Measurements from ENCODE around the gene SUDS3.

SUDS3 gene

DNA sequence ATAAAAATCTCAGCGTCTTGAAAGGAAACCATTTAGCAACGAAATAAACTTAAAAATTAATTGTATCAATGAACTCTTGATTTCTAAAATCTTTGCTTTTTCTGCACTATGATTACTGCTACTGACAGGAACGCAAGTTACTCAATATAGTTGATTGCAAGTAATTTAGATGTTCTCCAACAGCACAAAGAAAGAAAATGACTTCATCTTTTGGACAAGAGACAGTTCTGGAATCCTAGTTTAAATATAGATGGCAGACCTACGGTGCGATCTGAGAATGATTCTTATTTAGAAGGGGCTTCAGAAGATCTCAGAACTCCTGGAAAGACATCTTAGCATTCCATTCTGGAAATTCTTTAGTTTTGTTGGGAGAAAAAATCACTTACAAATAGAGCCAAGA is 1.4 kb upstream of the SUDS3 start:
- no peaks in the 10 kb centered on the region for H3K9me3 ChIP-seq (ENCODE audit: insufficient read depth, low read length)
- H3K4me2 ChIP-seq (ENCODE audit: low read length), result peak overlapping the region; percentile 98
- H4K20me1 ChIP-seq (ENCODE audit: insufficient read depth, low read length), result peaks cover 5% of the 10 kb centered on the region; the same call in 1 of the 2 replicates
- H3K36me3 ChIP-seq (replicated peaks; ENCODE audit: low read depth, low read length), result peaks cover 5% of the 10 kb centered on the region
- H3K79me2 ChIP-seq (ENCODE audit: low read length), result peaks cover 21% of the 10 kb centered on the region
- H3K27me3 ChIP-seq (ENCODE audit: low read depth, low read length), result peaks cover 8% of the 10 kb centered on the region; the same call in 1 of the 2 replicates
- no peak overlapping the region for H3K27ac ChIP-seq (ENCODE audit: low read length)
- no peak for TF ChIP-seq EZH2phosphoT487 (IDR thresholded peaks at IDR 0.05; ENCODE audit: low read depth)
- TF ChIP-seq, protein P1, sequence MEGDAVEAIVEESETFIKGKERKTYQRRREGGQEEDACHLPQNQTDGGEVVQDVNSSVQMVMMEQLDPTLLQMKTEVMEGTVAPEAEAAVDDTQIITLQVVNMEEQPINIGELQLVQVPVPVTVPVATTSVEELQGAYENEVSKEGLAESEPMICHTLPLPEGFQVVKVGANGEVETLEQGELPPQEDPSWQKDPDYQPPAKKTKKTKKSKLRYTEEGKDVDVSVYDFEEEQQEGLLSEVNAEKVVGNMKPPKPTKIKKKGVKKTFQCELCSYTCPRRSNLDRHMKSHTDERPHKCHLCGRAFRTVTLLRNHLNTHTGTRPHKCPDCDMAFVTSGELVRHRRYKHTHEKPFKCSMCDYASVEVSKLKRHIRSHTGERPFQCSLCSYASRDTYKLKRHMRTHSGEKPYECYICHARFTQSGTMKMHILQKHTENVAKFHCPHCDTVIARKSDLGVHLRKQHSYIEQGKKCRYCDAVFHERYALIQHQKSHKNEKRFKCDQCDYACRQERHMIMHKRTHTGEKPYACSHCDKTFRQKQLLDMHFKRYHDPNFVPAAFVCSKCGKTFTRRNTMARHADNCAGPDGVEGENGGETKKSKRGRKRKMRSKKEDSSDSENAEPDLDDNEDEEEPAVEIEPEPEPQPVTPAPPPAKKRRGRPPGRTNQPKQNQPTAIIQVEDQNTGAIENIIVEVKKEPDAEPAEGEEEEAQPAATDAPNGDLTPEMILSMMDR (IDR thresholded peaks at IDR 0.05; ENCODE audit: low read depth, low read length), result no peak
- H3K9ac ChIP-seq (ENCODE audit: low read length), result peak overlapping the region; percentile 89; the same call in 1 of the 2 replicates
- H2AFZ ChIP-seq (ENCODE audit: low read depth, low read length), result no peak overlapping the region
- H3K4me1 ChIP-seq (ENCODE audit: low read length), result peaks cover 29% of the 10 kb centered on the region
- H3K4me3 ChIP-seq (ENCODE audit: low read length), result peak overlapping the region; percentile 98

DNA sequence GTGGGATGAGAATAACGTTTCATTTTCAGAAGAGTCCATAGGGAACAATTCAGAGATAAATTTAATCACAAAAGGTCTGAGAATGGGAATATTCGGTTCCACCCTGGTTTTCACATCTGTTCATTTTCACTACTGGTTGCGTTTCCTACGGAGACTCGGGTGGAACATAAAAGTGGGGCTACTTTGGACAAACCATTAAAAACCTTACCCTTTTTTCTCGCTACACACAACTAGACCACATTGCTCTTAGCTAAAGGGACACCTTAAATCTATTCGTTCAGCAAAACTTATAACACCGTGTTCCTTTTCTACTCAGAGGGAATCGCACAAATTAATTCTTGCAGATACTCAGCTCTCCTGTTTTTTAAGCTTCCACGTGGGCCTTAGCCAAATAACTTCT is 1.0 kb upstream of the SUDS3 start:
- peak overlapping the region; percentile 89; the same call in 1 of the 2 replicates for H3K9ac ChIP-seq (ENCODE audit: low read length)
- no peaks in the 10 kb centered on the region for H3K9me3 ChIP-seq (ENCODE audit: insufficient read depth, low read length)
- H3K4me3 ChIP-seq (ENCODE audit: low read length), result peak overlapping the region; percentile 98
- H3K79me2 ChIP-seq (ENCODE audit: low read length), result peaks cover 21% of the 10 kb centered on the region
- peak overlapping the region; percentile 88; the same call in 1 of the 2 replicates for H2AFZ ChIP-seq (ENCODE audit: low read depth, low read length)
- no peak overlapping the region for H3K27ac ChIP-seq (ENCODE audit: low read length)
- peaks cover 5% of the 10 kb centered on the region; the same call in 1 of the 2 replicates for H4K20me1 ChIP-seq (ENCODE audit: insufficient read depth, low read length)
- TF ChIP-seq EZH2phosphoT487 (IDR thresholded peaks at IDR 0.05; ENCODE audit: low read depth), result no peak
- TF ChIP-seq, protein P1 (IDR thresholded peaks at IDR 0.05; ENCODE audit: low read depth, low read length), result no peak
- peaks cover 10% of the 10 kb centered on the region for H3K36me3 ChIP-seq (replicated peaks; ENCODE audit: low read depth, low read length)
- H3K27me3 ChIP-seq (ENCODE audit: low read depth, low read length), result peaks cover 8% of the 10 kb centered on the region; the same call in 1 of the 2 replicates
- peaks cover 29% of the 10 kb centered on the region for H3K4me1 ChIP-seq (ENCODE audit: low read length)
- peak overlapping the region; percentile 98 for H3K4me2 ChIP-seq (ENCODE audit: low read length)

DNA sequence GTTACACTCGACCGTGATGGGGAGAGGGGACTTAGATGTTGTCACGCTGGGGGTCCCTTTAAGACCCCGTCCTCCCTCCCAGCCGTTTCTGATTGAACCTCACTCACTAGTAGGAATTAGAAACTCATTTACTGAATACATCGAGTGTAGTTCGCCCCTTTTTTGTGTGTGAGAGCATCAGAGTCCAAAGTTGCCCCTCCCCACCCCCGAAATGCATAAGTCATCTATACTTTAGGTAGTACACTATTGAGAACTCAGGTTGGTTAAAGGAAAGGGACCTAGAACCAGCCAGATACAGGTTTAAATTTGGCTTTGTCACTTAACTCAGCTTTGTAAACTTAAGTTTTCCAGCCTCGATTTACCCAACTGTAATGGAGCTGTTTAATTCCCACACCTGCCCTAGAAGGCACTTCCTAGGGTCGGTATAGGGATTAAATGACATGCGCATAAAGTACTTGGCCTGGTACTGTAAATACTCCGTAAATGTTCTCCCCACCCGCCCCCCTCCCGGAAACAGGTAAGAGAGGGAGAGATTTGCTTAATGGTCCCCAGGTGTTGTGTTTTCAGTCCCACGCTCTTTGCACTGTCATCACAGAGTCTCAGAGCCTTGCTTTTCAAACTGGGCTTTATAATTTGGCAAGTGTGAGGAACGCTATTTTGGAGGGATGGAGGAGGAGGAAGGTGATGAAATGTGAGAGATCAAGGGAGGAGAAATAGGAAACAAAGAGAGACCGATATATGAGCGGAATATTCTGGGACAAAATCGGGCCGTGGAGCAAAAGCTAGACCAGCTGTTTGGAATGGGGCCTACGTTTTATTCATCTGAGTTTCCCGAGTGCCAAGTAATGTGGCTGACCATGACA is 897 bp downstream of the SUDS3 start:
- Histone ChIP-seq H4K20me1 (ENCODE audit: insufficient read depth, low read length) (peaks cover 5% of the 10 kb centered on the region; the same call in 1 of the 2 replicates), H3K79me2 (ENCODE audit: low read length) (peaks cover 21% of the 10 kb centered on the region), H3K4me3 (ENCODE audit: low read length) (peak overlapping the region; percentile 98), H3K36me3 (replicated peaks; ENCODE audit: low read depth, low read length) (peaks cover 11% of the 10 kb centered on the region), H3K9ac (ENCODE audit: low read length) (peak overlapping the region; percentile 89), H3K27me3 (ENCODE audit: low read depth, low read length) (no peaks in the 10 kb centered on the region), H3K4me1 (ENCODE audit: low read length) (peaks cover 24% of the 10 kb centered on the region), H2AFZ (ENCODE audit: low read depth, low read length) (peak overlapping the region; percentile 12; the same call in 1 of the 2 replicates), H3K4me2 (ENCODE audit: low read length) (peak overlapping the region; percentile 98), H3K27ac (ENCODE audit: low read length) (peak overlapping the region; percentile 42), H3K9me3 (ENCODE audit: insufficient read depth, low read length) (no peaks in the 10 kb centered on the region)
- TF ChIP-seq, protein P1 (IDR thresholded peaks at IDR 0.05; ENCODE audit: low read depth, low read length), result no peak
- no peak for TF ChIP-seq EZH2phosphoT487 (IDR thresholded peaks at IDR 0.05; ENCODE audit: low read depth)

DNA sequence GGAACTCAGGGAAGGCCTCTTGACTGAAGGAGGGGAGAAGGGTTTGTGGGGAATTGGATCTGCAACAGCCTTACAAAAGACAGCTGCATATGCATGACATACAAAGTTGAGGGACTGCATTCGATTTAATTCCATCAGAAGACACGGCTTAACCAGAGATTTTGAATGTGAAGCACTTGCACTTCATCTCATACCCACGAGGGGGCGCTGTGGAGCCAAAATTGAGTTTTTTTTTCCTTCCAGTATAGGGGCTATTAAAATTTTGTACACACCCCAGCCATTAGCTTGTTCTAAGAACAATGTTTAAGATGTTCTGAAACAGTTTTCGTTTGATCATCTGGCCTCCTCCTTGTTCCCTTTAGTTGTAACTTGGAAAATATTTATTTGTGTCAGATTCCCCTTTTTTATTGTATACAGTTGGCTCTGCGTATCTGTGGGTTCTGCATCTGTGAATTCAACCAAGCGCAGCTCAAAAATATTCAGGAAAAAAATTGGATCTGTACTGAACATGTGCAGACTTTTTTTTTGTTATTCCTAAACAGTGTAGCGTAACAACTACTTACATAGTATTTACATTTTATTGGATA is 1.6 kb downstream of the SUDS3 start:
- Histone ChIP-seq H3K79me2 (ENCODE audit: low read length) (peaks cover 21% of the 10 kb centered on the region), H3K4me1 (ENCODE audit: low read length) (peaks cover 24% of the 10 kb centered on the region), H3K4me3 (ENCODE audit: low read length) (peak overlapping the region; percentile 98), H2AFZ (ENCODE audit: low read depth, low read length) (no peak overlapping the region), H3K36me3 (replicated peaks; ENCODE audit: low read depth, low read length) (peaks cover 12% of the 10 kb centered on the region), H3K9ac (ENCODE audit: low read length) (peak overlapping the region; percentile 89), H3K4me2 (ENCODE audit: low read length) (peak overlapping the region; percentile 98), H4K20me1 (ENCODE audit: insufficient read depth, low read length) (peaks cover 5% of the 10 kb centered on the region; the same call in 1 of the 2 replicates), H3K27me3 (ENCODE audit: low read depth, low read length) (no peaks in the 10 kb centered on the region), H3K27ac (ENCODE audit: low read length) (peak overlapping the region; percentile 42), H3K9me3 (ENCODE audit: insufficient read depth, low read length) (no peaks in the 10 kb centered on the region)
- TF ChIP-seq, protein P1 (IDR thresholded peaks at IDR 0.05; ENCODE audit: low read depth, low read length), result peak; percentile 90
- no peak for TF ChIP-seq EZH2phosphoT487 (IDR thresholded peaks at IDR 0.05; ENCODE audit: low read depth)
